GM10248 (cell line): ENCODE data around the gene TEX52.

Source experiments
- CTCF ChIA-PET: fragments of 300-600 bp; sonication (Branson Sonifier 250); formaldehyde crosslinking; extraction: SDS; loops from one replicate; lab custom pipeline; 2021; ENCODE audit warnings: antibody characterized with exemption; lab: Yijun Ruan, JAX
- POLR2A ChIA-PET: fragments of 350-650 bp; sonication (Branson Sonifier 250); formaldehyde crosslinking; extraction: SDS; loops from one replicate; lab custom pipeline; 2020; ENCODE audit warnings: antibody characterized with exemption; lab: Yijun Ruan, JAX
- DNase-seq: peaks from one replicate; pipeline ENCODE4 v3.0.0; 2012; ENCODE audit errors: extremely low spot score
- TF ChIP-seq, protein P1 (sequence below): IDR thresholded peaks from 2 replicates; pipeline ENCODE4 v1.5.1; 2012; ENCODE audit warnings: mild to moderate bottlenecking, low read depth; ENCODE audit errors: extremely low read depth, missing control alignments, control extremely low read depth

TEX52 gene

DNA sequence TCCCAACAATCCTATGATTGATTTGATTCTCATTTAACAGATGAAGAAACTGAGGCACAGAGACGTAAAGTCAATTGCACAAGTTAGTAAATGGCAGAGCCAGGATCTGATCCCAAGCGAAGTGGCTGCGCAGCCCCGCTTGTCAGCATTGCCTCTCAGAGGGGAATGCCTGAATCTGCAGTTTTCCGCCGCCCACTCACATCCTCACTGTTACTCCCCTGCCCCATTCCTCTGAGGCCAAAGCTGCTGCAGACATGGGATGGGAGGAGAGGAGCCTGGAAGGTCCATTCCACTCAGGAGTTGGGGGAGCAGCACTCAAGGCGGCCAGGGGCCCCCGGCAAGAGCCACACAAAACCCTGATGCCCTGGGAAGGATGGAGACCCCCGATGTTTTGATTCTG lies 23.0 kb downstream of the TEX52 start:
- ChIA-PET POLR2A (no interaction called here), CTCF (interaction anchor here (1.0 to 3.3 kb wide), 5 partner anchors 9 to 20 kb away, joined by 3 to 11 read pairs (median 4); no protein-coding TSS in a partner anchor)
- DNase-seq, result no peak
- TF ChIP-seq, protein P1, sequence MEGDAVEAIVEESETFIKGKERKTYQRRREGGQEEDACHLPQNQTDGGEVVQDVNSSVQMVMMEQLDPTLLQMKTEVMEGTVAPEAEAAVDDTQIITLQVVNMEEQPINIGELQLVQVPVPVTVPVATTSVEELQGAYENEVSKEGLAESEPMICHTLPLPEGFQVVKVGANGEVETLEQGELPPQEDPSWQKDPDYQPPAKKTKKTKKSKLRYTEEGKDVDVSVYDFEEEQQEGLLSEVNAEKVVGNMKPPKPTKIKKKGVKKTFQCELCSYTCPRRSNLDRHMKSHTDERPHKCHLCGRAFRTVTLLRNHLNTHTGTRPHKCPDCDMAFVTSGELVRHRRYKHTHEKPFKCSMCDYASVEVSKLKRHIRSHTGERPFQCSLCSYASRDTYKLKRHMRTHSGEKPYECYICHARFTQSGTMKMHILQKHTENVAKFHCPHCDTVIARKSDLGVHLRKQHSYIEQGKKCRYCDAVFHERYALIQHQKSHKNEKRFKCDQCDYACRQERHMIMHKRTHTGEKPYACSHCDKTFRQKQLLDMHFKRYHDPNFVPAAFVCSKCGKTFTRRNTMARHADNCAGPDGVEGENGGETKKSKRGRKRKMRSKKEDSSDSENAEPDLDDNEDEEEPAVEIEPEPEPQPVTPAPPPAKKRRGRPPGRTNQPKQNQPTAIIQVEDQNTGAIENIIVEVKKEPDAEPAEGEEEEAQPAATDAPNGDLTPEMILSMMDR, result no peak

GRCh38 chr12:2833327-2833726 lies 23.5 kb downstream of the TEX52 start:
- POLR2A ChIA-PET, result no interaction called here
- no peak for DNase-seq
- CTCF ChIA-PET, result interaction anchor here (1.0 to 2.0 kb wide), 4 partner anchors 8 to 21 kb away, joined by 3 to 10 read pairs (median 4); no protein-coding TSS in a partner anchor
- TF ChIP-seq, protein P1, result no peak

- DNase-seq, result no peak
- TF ChIP-seq, protein P1, result no peak
- CTCF ChIA-PET, result interaction anchor here (1.0 to 2.0 kb wide), 3 partner anchors 10 to 21 kb away, joined by 3 to 10 read pairs (median 4); no protein-coding TSS in a partner anchor
- POLR2A ChIA-PET, result no interaction called here
Observed at GRCh38 chr12:2832550-2833127, 24.2 kb downstream of the TEX52 start.

GRCh38 chr12:2829275-2829674 lies 27.6 kb downstream of the TEX52 start:
- CTCF ChIA-PET, result no interaction called here
- TF ChIP-seq, protein P1, result no peak
- DNase-seq, result no peak
- POLR2A ChIA-PET, result no interaction called here

DNA sequence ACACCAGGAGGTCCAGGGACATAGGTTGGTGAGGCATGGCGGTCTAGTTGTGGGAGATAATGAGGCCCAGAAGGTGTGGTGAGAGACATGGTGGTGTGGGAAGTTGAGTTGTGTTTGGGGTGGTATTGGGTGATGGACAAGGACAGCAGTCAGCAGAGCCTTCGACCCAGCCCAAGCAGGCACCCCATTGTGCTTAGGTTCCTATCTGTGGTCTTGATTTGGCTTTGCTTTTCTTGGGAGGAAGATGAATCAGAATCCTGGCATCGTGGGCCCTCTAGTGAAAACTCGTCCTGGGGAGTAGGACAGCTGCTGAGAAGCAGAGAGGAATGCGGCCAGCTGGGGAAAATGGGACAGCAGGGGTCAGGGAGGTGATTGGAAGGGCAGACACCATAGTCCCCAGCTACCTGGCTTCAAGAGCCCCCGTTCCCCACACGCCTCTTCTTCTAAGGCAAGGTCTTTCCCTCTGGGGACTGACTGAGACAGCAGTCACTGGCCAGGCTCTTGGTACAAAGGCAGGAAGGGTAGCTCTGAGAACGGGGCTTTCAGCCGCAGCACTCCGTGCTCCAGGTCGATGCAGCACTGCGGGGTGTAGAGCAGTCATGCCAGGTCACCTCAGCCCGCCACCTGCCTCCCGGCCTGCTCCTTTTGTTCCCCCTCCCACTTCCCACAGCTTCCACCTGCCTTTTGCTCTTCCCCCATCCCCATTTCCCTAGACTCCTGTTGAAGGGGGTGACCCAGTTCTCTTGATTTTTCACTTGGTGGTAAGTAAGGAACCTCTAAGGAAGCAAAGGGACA lies 29.9 kb downstream of the TEX52 start:
- POLR2A ChIA-PET, result no interaction called here
- no peak for DNase-seq
- TF ChIP-seq, protein P1, result no peak
- CTCF ChIA-PET, result interaction anchor here (0.7 to 1.6 kb wide), 2 partner anchors 19 to 240 kb away, joined by 3 to 4 read pairs; no protein-coding TSS in a partner anchor

DNA sequence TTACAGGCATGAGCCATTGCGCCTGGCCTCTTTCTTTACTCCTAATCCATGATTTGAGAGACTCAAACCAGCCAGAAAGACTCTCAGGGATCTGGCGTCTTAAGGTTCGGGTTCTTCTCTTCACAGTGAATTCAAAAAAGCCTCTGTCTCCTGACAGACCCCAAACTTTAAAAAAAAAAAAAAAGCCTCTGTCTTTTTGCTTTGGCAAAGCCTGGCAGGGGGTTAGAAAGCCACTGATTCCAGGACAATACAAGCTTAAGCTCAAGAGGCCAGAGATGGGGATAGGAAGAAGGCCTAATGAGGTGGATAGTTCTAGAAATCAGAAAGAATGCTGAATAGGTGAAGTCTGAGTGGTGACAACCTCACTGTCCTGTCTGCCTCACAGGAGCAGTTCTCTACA lies 30.8 kb downstream of the TEX52 start:
- POLR2A ChIA-PET, result no interaction called here
- DNase-seq, result no peak
- CTCF ChIA-PET, result interaction anchor here (1.6 to 4.2 kb wide), 3 partner anchors 7 to 20 kb away, joined by 4 to 20 read pairs (median 4); partner anchors contain the start of gene ITFG2
- TF ChIP-seq, protein P1, result no peak
